SIG-M5 treated with dmso at 0.1 percent for 504 hours (cell line): ENCODE data around the gene TSPOAP1.

ENCODE experiments used
- DNase-seq: peaks from one replicate; lab custom pipeline; 2025; ENCODE audit not compliant: unreplicated experiment; lab: John Stamatoyannopoulos, UW

The TSPOAP1 gene

GRCh38 chr17:58265902-58266875 lies 62.4 kb downstream of the TSPOAP1 start:
- DNase-seq: no peak

GRCh38 chr17:58265271-58265670 lies 63.3 kb downstream of the TSPOAP1 start:
- no peak for DNase-seq

- DNase-seq: no peak
These were observed 64.0 kb downstream of the TSPOAP1 start for GRCh38 chr17:58264407-58265103.

DNA sequence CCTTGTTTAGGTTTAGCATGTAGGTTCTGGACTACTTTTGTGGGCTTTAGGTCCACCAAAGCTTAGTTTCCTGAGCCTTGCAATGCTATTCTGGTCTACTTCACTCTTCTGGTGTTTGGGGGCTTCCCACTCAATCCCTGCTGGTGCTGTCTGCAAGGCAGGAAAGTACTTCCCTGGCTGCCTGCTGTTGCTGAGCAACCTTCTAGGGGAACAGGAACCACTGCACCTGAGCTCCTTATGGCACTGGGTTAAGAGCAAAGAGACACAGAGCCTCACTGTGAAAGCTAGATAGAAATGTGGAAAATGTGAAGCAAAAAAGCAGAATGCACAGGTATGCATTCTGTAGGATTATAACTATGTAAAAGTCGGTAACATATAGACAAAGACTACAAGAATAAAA lies 64.8 kb downstream of the TSPOAP1 start:
- no peak for DNase-seq

DNA sequence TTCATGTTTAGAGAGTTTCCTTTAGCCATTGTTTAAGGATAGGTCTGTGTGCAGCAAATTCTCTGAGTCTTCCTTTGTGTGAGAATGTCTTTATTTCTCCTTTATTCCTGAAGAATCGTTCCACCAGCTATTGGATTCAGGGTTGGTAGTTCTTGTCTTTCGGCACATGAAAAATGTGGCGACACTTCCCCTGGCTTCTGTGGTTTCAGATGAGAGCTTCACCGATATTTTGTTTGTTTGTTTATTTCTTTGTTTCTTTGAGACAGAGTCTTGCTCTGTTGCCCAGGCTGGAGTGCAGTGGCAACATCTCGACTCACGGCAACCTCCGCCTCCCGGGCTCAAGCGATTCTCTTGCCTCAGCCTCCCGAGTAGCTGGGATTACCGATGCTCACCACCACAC lies 66.4 kb downstream of the TSPOAP1 start:
- DNase-seq: no peak

GRCh38 chr17:58254803-58255202 lies 73.8 kb downstream of the TSPOAP1 start:
- DNase-seq: no peak

DNA sequence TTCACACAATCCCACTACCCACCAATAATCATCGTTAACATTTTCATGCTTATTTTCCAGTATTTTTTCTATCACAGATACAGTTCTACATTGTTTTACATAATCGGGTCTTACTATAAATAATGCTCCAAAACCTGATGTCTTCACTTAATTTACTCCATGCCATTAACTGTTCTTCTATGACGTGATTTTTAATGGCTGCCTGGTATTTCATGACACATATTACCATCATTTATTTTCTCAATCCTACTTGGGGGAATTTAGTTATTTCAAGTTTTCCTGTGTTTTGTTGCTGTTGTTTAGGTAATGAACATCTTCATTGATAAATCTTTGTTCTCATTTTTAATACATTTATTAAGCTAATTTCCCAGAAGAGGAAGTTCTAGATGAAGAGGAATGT lies 75.5 kb downstream of the TSPOAP1 start:
- no peak for DNase-seq

DNA sequence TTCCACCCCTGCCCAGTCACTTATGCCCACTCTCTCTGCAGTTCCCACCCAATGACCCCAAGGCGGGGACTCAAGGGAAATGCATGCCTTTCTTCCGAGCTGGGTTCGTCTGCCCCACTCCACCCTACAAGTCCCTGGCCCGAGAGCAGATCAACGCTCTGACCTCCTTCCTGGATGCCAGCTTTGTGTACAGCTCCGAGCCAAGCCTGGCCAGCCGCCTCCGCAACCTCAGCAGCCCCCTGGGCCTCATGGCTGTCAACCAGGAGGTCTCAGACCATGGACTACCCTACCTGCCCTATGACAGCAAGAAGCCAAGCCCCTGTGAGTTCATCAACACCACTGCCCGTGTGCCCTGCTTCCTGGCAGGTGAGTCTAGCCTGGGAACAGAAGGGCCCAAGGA lies 76.5 kb downstream of the TSPOAP1 start:
- no peak for DNase-seq
